ENCODE results near the gene LCNL1.
"Not testable (repeated sequence)": the region's sequence is repeated elsewhere in the genome, so short reads cannot be mapped to it uniquely, and the experiment has no call there.

Gene LCNL1

GRCh38 chr9:136994180-136994887 is 11.5 kb downstream of the LCNL1 start:
- DNase-seq (ENCODE audit: low spot score) = no peak

DNA sequence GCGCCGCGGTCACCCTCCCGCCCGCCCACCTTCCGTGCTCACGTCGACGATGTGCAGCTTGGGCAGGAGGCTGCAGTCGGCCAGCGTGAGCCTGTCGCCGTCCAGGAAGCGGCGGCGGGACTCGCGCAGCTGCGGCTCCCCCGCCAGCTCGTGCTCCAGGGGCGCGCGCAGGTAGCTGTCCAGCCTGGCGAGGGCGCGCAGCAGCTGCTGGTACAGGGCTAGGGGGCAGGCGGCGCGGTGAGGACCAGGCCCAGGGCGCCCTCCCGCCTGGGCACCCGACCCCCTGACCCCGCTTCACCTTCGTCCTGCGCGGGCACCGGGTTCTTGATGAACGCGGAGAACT is 12.1 kb downstream of the LCNL1 start:
- no peak for DNase-seq (ENCODE audit: low spot score)

- no peak for DNase-seq (ENCODE audit: low spot score)
Observed at GRCh38 chr9:136995362-136995761, 12.6 kb downstream of the LCNL1 start.

- DNase-seq (ENCODE audit: low spot score) = no peak
Observed at GRCh38 chr9:136995772-136996311, 13.0 kb downstream of the LCNL1 start.

DNA sequence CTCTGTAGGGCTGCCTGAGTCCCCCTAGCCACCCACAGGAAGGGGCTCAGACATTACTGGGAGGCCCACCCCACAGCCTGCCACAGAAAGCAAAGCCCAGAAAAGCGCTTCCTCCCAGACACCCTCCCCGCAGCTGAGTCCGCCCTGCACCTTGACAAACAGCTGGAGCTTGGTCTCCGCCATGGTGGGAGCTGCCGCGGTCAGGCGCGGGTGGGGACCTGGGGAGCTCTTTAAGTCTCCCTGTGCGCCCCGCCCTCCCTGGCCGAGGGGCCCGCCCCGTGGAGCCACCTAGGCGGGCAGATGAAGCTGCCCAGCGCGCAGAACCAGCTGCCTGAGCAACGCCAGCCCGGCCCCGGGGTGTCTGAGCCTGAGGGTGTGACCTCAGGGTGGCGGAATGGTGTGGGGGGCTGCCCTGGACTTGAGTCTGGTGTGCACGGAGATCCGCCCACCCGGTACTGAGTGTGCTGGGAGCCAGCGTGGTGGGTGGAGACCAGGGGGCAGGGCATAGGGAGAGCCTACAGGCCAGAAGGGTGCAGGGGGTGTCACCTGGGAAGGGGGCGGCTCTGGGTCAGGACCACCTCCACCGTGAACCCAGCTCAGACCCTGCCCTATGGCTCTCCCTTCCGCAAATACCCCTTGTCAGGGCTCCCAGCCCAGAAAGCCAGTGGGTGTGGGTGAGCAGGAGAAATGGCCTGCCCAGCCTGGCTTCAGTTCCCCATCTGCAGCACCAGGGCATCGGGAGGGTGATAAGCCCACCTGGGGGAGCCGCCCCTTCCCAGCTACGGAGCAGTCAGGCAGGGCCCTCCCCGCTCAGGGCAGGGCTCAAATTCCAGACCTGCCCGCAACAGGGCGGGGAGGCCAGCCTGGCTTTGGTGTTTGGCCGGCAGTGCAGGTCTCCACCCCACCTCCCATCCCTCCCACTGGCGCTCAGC is 13.8 kb downstream of the LCNL1 start, which contains the start of gene CLIC3:
CLIC3 (minus strand) TSS at position 208 of the 932 bp plus-strand sequence; CDS start at position 183, 25 bp downstream.
- no peak for DNase-seq (ENCODE audit: low spot score)

- no peak for DNase-seq (ENCODE audit: low spot score)
Observed at GRCh38 chr9:136997371-136997770, 14.6 kb downstream of the LCNL1 start.

DNA sequence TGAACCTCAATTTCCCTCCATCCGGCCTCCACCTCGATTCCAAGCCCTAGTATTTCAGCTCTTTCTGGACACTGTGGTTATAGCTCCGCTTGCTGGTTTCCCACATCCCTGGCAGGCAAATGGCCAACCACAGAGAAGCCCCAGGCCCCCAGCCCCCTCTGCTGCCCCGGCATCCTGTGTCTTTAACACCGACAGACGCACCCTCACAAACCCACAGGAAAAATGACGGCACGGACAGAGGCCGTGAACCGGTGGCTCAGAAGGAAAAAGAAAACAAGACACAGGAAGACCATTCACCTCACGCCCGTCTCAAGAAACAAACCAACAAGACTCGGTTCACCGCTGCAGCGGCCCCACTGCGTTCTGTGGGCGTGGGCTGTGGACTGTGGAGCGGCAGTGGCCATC is 15.0 kb downstream of the LCNL1 start:
- DNase-seq (ENCODE audit: low spot score) = peak; percentile 46

DNA sequence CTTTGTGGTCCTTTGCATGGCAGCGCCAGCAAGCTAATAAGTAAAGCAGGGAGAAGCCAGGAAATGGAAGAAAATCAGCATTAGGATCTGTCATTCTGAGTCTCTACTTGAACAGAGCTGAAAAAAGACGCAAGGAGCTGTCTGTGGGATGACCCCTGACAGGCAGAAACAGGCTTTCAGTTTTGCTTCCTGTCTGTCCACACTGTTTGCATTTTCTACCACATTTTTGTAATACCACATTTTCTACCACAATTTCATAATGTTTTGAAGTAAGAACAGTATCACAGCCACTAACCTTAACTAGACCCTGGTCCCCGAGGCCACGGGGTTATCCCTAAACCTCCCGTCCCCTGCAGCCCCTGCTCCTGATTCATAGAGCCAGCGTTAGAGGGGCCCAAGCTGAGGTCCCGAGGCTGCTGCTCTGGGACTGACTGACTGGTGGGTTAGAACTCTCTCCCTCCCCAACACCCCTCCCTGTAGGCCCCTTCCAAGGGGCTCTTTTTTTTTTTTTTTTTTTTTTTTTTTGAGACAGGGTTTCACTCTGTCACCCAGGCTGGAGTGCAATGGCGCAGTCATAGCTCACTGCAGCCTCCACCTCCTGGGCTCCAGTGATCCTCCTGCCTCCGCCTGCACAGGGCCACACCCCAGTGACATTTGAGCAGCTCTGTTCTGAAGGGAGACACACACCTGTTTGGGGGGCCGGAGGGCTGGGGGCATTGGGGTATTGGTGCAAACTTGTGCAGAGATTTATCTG is 17.6 kb downstream of the LCNL1 start:
- no peak for DNase-seq (ENCODE audit: low spot score)

DNA sequence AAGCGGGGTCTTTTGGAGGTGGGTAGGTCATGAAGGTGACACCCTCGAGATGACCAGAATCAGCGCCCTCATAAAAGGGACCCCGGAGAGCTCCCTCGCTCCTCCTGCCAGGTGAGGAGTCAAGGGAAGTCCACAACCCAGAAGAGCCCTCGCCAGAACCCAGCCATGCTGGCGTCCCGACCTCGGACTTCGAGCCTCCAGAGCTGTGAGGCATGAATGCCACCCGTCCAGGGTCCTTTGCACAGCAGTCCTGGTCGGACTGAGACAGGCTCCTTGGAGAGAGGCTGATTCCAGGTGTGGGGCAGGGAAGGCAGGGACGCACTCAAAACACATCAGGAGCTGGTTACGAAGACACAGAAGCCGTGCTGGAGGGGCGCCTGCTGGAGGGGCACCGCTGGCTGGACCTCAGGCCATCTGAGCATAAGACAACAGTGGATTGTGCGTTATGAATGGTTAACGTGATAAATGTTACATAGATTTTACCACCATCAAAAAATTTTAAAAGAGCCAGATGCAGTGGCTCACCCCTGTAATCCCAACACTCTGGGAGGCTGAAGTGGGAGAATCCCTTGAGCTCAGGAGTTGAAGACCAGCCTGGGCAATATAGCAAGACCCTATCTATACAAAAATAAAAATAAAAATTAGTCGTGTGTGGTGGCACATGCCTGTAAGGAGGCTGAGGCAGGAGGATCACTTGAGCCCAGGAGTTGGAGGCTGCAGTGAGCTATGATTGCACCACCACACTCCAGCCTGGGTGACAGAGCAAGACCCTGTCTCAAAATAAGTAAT is 19.3 kb downstream of the LCNL1 start:
- no peak for DNase-seq (ENCODE audit: low spot score)

- no peak for DNase-seq (ENCODE audit: low spot score)
Observed at GRCh38 chr9:137002646-137003041, 19.9 kb downstream of the LCNL1 start.

GRCh38 chr9:137004285-137004684 is 21.5 kb downstream of the LCNL1 start:
- DNase-seq (ENCODE audit: low spot score) = not testable (repeated sequence)

DNA sequence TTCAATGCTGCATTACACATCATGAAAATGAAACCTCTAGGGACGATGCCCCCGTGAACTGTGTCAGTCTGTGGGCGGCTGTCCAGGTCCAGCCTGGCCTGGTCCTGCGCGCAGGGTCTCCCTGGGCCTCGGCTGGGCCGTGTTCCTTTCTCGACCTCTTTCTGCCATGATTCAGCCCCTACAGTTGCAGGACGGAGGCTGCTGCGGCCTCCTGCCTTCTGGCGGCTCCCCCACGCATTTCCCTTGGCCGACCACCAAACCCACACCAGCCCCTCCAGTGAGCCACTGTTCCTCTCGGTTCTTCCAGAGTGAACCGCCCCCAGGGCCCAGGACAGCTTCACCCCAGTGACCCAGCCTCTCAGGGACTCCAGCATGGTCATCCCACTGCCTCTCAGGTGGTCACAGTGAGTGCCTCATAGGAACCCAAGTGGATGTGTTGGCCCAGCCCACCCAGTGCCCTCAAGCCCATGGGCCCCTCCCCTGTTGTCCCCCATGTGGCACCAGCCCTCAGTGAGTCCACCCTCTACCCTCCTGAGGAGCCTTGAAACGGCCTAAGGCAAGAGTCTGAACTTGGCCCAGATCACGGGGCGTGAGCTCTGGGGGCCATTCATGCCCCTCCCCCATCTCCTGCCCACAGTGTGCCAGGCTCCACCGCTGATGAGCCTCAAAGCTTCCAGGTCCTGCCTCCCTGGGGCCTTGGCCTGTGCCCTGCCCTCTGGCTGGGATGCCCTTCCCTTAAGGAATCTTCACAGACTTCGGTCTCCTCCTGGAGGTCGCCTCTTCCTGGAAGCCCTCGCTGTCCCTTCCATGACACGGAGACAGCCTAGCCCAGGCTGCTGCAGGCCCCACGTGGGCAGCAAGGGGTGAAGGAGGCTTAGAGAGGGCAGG is 23.6 kb downstream of the LCNL1 start:
- DNase-seq (ENCODE audit: low spot score) = no peak

DNA sequence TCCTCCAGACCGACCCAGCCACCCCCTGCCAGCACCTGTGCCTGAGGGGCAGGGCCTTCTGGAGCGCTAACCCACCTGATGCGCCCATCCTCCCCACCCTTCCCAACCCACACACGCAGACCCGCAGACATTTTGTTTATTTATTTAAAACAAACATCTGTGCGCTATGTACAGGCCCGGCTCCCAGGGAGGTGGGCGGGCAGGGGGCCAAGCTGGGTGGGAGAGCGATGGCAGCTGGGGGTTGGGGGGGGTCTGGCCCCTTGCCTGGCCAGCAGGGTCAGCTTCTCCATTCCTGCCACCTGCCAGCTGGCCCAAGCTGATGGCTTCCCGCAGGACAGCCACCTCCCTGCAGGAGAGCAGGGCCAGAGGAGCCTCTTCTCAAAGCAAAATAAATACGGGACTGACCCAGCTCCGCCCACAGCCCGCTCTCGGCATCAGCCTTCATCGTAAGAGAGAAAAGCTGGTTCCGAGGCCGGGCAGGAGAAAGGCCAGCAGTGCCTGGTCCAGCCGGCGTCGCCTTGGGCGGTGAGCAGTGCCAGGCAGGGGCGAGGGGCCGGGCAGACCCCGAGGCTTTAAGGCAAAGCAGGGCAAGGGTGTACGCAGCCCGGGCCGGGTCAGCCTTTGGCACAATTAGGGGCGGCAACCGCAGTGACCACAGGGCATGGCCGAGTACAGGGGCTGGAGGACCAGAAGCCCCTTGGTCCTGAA is 24.5 kb downstream of the LCNL1 start:
- DNase-seq (ENCODE audit: low spot score) = no peak

GRCh38 chr9:137007816-137008270 is 25.1 kb downstream of the LCNL1 start:
- no peak for DNase-seq (ENCODE audit: low spot score)

- no peak for DNase-seq (ENCODE audit: low spot score)
Observed at GRCh38 chr9:137008312-137008711, 25.5 kb downstream of the LCNL1 start.

DNA sequence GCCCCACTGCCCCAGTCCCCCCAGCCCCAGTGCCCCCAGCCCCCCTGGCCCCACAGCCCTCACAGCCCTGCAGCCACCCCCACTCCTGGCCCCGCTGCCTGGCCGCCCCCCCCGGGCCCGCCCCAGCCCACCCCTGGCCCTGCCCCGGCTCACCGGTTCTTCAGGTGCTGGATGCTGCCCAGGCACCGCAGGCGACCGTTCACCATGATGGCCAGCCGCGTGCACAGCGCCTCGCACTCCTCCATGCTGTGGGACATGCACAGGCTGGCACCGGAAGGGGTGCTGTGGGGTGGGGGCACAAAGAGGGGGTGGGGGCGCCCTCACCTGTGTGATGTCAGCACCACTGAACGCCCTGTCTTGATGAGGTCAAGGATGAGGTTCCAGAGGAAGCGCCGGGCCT is 26.4 kb downstream of the LCNL1 start:
- no peak for DNase-seq (ENCODE audit: low spot score)

DNA sequence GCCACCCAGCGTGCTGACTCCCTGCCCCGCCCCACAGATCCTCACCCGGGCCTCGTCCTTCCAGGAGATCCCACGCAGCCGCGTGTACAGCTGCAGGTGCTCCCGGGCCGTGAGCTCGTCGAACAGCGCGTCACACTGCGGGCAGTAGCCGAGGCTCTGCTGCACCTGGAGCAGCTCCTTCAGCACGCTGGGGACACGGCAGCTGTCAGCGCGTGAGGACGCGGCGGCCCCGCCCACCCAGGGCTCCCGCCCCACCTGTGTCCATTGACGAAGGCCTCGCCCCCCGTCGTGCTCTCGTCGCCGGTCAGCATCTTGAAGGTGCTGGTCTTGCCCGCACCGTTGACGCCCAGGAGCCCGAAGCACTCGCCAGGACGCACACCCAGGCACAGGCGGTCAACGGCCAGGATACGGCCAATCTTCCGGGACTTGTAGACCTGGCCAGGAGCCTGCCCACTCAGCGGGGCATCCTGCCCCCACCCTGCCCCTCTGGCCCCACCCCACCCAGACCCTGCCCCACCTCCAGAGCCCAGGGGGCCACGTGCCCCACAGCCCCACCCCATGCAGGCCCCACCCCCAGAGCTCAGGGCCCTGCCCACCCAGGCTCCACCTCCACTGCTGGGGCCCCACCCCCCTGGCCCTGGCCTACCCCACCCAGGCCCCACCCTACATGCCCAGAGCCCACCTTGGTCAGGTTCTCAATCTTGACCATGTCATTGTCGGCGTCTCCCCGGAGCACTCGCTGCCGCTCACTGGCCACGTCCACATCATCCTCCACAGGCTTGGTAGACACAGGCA is 27.3 kb downstream of the LCNL1 start:
- DNase-seq (ENCODE audit: low spot score) = no peak

GRCh38 chr9:137011156-137011555 is 28.4 kb downstream of the LCNL1 start:
- no peak for DNase-seq (ENCODE audit: low spot score)

Data from kidney capillary endothelial cell (primary cell).